Epithelial cell of esophagus (primary cell): ENCODE measurements around the gene ANKRD37.

Experiments
- DNase-seq: peaks from one replicate; pipeline ENCODE4 v3.0.0; 2010; ENCODE audit warnings: low read depth
- H3K4me3 ChIP-seq: 2 replicates; pipeline ENCODE4 v1.5.1; 2011; ENCODE audit warnings: mild to moderate bottlenecking, low read length, control low read depth
- TF ChIP-seq, protein P1 (sequence below): IDR thresholded peaks from 2 replicates; pipeline ENCODE4 v1.5.1; 2011; ENCODE audit warnings: low read depth, mild to moderate bottlenecking, low read length, control low read depth, inconsistent platforms; ENCODE audit not compliant: insufficient read depth; ENCODE audit errors: missing control alignments

ANKRD37 gene

DNA sequence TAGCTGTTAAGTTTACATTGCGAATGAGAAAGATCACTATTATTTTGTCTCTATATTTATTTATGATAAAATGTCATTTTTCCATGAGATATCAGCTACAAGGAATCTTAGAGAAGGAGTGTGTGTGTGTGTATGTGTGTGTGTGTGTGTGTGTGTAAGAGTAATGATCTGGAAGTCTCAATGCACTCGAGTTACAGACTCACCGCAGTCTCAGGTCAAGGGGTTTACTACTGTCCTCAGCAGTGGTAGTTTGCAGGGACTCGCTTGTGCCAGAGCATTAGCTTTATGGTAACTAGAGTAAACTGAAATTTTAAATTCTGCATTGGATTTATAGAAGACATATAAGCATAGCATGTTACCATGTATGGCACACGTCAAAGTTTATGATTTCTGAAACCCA lies 31.8 kb upstream of the ANKRD37 start:
- TF ChIP-seq, protein P1, sequence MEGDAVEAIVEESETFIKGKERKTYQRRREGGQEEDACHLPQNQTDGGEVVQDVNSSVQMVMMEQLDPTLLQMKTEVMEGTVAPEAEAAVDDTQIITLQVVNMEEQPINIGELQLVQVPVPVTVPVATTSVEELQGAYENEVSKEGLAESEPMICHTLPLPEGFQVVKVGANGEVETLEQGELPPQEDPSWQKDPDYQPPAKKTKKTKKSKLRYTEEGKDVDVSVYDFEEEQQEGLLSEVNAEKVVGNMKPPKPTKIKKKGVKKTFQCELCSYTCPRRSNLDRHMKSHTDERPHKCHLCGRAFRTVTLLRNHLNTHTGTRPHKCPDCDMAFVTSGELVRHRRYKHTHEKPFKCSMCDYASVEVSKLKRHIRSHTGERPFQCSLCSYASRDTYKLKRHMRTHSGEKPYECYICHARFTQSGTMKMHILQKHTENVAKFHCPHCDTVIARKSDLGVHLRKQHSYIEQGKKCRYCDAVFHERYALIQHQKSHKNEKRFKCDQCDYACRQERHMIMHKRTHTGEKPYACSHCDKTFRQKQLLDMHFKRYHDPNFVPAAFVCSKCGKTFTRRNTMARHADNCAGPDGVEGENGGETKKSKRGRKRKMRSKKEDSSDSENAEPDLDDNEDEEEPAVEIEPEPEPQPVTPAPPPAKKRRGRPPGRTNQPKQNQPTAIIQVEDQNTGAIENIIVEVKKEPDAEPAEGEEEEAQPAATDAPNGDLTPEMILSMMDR: no peak
- no peak overlapping the region for H3K4me3 ChIP-seq
- DNase-seq: no peak

GRCh38 chr4:185369731-185370130 lies 26.9 kb upstream of the ANKRD37 start:
- TF ChIP-seq, protein P1: no peak
- no peak for DNase-seq
- no peak overlapping the region for H3K4me3 ChIP-seq

GRCh38 chr4:185370268-185370949 lies 26.2 kb upstream of the ANKRD37 start:
- no peak overlapping the region for H3K4me3 ChIP-seq
- TF ChIP-seq, protein P1: no peak
- DNase-seq: no peak

GRCh38 chr4:185371702-185372101 lies 24.9 kb upstream of the ANKRD37 start:
- no peak overlapping the region for H3K4me3 ChIP-seq
- TF ChIP-seq, protein P1: no peak
- no peak for DNase-seq

DNA sequence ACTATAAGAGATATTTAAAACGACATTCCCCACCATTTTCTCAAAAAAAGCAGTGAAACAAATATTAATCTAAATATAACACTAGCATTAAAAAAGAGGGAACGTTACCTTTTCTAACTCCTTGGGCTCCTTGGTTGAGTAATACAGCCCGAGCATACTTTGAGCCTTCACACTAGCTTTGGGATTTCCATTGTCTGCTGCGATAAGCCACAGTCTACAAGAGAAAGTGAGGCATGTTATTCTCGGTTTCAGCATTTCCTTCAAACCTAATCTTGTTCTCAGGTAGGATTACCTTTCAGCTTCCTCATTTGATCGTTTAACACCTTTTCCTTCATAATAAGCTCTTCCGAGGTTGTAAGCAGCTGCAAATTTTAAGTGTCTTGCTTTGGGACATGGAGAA lies 22.6 kb upstream of the ANKRD37 start:
- no peak for DNase-seq
- H3K4me3 ChIP-seq: no peak overlapping the region
- TF ChIP-seq, protein P1: no peak

- TF ChIP-seq, protein P1: no peak
- H3K4me3 ChIP-seq: no peak overlapping the region
Observed at GRCh38 chr4:185374573-185374972, 22.1 kb upstream of the ANKRD37 start.

DNA sequence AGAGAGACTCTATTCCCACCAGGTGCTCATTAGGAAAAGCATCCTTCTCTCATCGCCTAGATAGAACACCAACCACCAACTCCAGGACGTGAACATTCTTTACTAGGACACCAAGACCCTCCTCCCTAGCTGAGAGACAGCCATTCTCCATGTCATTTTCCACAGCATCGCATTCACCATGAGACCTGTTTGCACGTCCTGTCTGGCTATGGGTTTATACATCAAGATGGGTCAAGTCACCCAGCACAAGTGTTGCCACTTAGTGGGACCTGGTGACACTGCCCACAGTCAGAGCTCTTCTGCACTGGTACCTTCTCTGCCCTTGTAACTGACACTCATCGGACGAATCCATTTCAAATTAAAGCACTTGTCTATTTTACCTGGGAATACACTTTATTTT lies 18.4 kb upstream of the ANKRD37 start:
- TF ChIP-seq, protein P1: no peak
- DNase-seq: no peak
- H3K4me3 ChIP-seq: no peak overlapping the region

More at GRCh38 chr4:185374573-185374972, 22.1 kb upstream of the ANKRD37 start:
- DNase-seq: no peak
